ENCODE data around the gene SMC1B.

Gene SMC1B

GRCh38 chr22:45425531-45426265, 12.3 kb upstream of the SMC1B start:
- Histone ChIP-seq H3K36me3 (no peaks in the 10 kb centered on the region), H3K9me3 (ENCODE audit: severe bottlenecking) (no peaks in the 10 kb centered on the region), H3K4me3 (ENCODE audit: low read depth, low read length) (no peak overlapping the region), H3K27me3 (ENCODE audit: insufficient read depth, low read depth, severe bottlenecking) (no peaks in the 10 kb centered on the region), H3K27ac (no peak overlapping the region)
- no peak for DNase-seq
- no peak for TF ChIP-seq CTCF (IDR thresholded peaks at IDR 0.05; ENCODE audit: low read depth, low read length)

GRCh38 chr22:45425101-45425500, 11.7 kb upstream of the SMC1B start:
- Histone ChIP-seq H3K9me3 (ENCODE audit: severe bottlenecking) (no peaks in the 10 kb centered on the region), H3K4me3 (ENCODE audit: low read depth, low read length) (no peak overlapping the region), H3K27ac (no peak overlapping the region), H3K36me3 (no peaks in the 10 kb centered on the region), H3K27me3 (ENCODE audit: insufficient read depth, low read depth, severe bottlenecking) (no peaks in the 10 kb centered on the region)
- TF ChIP-seq CTCF (IDR thresholded peaks at IDR 0.05; ENCODE audit: low read depth, low read length): no peak
- DNase-seq: no peak

GRCh38 chr22:45424241-45424731, 10.9 kb upstream of the SMC1B start:
- H3K4me3 ChIP-seq (ENCODE audit: low read depth, low read length): no peak overlapping the region
- H3K36me3 ChIP-seq: no peaks in the 10 kb centered on the region
- no peak for TF ChIP-seq CTCF (IDR thresholded peaks at IDR 0.05; ENCODE audit: low read depth, low read length)
- no peaks in the 10 kb centered on the region for H3K27me3 ChIP-seq (ENCODE audit: insufficient read depth, low read depth, severe bottlenecking)
- DNase-seq: no peak
- H3K27ac ChIP-seq: no peak overlapping the region
- no peaks in the 10 kb centered on the region for H3K9me3 ChIP-seq (ENCODE audit: severe bottlenecking)

- DNase-seq: no peak
- Histone ChIP-seq H3K4me3 (ENCODE audit: low read depth, low read length) (no peak overlapping the region), H3K27ac (no peak overlapping the region), H3K36me3 (no peaks in the 10 kb centered on the region), H3K27me3 (ENCODE audit: insufficient read depth, low read depth, severe bottlenecking) (no peaks in the 10 kb centered on the region), H3K9me3 (ENCODE audit: severe bottlenecking) (no peaks in the 10 kb centered on the region)
- TF ChIP-seq CTCF (IDR thresholded peaks at IDR 0.05; ENCODE audit: low read depth, low read length): no peak
Observed at GRCh38 chr22:45423524-45423923, 10.1 kb upstream of the SMC1B start.

- H3K4me3 ChIP-seq (ENCODE audit: low read depth, low read length): no peak overlapping the region
- no peak overlapping the region for H3K27ac ChIP-seq
- no peak for DNase-seq
- no peaks in the 10 kb centered on the region for H3K27me3 ChIP-seq (ENCODE audit: insufficient read depth, low read depth, severe bottlenecking)
- no peaks in the 10 kb centered on the region for H3K9me3 ChIP-seq (ENCODE audit: severe bottlenecking)
- TF ChIP-seq CTCF (IDR thresholded peaks at IDR 0.05; ENCODE audit: low read depth, low read length): no peak
- H3K36me3 ChIP-seq: no peaks in the 10 kb centered on the region
Observed at GRCh38 chr22:45422237-45422983, 9.0 kb upstream of the SMC1B start.
